HG03280 (cell line): Measurements from ENCODE around the gene MXRA8.
A peak's percentile ranks its signal among the peaks of the same experiment; 100 is the strongest.
"Not testable (repeated sequence)": the region's sequence is repeated elsewhere in the genome, so short reads cannot be mapped to it uniquely, and the experiment has no call there.

Experiments
- ATAC-seq: cut with Tn5 transposase; IDR thresholded peaks from one replicate; pipeline ENCODE4 v1.9.1; 2021; ENCODE audit warnings: mild to moderate bottlenecking, moderate library complexity; ENCODE audit not compliant: unreplicated experiment

Gene MXRA8

DNA sequence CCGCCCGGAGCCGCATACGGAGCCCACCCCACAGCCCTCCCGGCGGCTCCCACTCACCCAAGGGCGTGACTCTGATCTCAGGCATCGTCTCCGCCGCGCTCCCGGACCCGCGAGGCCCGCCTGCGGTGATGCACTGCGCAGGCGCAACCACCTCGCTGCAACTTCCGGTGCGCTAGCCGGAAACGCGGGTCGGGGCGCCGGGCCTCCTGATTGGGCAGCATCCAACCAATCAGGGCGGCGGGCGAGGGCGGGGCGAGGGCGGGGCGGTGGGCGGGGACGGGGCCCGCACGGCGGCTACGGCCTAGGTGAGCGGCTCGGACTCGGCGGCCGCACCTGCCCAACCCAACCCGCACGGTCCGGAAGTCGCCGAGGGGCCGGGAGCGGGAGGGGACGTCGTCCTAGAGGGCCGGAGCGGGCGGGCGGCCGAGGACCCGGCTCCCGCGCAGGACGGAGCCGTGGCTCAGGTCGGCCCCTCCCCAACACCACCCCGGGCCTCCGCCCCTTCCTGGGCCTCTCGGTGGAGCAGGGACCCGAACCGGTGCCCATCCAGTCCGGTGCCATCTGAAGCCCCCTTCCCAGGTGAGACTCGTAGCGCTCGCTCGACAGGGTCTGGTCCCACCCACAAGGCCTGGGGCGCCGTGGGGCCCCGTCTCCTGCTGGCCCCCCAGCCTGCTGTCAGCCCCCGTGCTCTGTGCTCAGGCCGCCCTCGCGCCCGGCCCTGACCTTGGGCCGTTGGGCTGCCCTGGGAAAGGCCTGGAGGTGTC is 33.6 kb downstream of the MXRA8 start, which contains the start of the genes CPTP and INTS11:
CPTP (plus strand) TSS at position 279 of the 764 bp plus-strand sequence. CDS start 2,109 bp downstream, outside the sequence.
INTS11 (minus strand) TSS at position 137 of the 764 bp plus-strand sequence; CDS start at position 85, 52 bp downstream.
- peak; percentile 81 for ATAC-seq

DNA sequence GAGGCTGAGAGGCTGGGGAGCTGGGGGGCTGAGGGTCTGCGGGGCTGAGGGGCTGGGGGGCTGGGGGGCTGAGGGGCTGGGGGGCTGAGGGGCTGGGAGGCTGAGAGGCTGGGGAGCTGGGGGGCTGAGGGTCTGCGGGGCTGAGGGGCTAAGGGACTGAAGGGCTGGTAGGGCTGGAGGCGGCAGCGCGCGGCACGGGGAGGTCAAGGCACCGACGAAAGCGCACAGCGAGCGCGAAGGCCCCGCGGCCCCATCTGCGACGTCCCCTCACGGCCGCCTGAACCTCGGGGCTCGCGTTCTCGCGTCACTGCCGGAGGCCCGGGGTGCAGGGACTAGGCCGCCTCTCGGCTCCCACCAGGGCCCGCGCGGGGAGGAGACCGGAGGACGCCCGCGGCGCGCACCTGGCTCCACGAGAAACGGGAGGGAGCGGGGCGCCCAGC is 34.3 kb downstream of the MXRA8 start:
- peak; percentile 37 for ATAC-seq

DNA sequence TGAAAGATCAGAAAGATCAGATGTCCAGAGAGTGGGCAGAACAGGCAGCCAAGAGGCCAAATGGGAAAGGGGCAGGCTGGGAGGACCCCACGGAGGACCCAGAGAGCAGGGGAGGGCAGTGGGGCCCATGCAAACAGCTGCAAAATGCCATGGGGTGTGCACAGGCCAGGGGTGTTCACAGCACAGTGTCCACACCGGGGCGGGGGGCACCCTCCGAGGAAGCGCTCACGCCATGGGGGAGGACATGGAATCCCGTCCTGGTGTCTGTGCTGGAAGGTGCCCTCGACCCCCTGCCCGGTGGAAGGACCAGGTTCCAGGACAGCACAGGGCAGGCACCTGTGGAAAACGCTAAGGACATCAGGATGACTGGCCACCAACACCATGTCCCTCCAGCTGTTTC is 35.4 kb downstream of the MXRA8 start:
- ATAC-seq = no peak

DNA sequence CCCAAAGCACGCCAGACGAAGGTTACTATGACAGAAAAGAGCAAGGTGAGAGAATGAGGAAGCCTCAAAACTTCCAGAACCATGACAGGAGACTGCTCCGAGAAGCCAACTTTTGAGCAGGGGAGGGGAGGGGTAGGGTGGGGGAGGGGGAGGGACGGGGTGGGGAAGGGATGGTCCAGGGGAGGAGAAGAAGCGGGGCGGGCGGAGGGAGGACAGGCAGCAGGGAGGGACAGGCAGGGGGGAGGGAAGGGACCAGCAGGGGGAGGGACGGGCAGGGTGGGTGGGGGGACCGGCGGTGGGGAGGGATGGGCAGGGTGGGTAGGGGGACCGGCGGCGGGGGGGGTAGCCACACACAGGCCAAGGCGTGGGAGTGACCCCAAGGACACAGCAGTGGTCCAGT is 35.9 kb downstream of the MXRA8 start:
- ATAC-seq = no peak

DNA sequence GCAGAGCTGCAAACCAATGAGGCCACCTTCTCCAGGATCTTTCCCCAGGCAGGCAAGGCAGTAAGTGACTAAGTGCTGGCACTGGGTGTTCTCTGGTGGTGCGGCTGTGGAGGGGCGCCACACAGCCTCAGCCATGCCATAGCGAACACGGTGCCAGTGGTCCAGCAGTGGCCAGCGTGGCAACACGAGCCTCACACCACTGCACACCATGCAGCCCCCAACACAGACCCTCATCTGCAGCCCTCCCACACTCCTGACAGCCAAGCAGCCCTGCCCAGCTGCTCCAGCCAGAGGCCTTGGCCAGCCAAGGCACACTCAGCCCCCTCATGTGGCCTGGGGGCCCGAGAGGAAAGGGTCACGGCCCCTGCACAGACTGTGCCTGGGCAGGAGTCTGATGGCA is 36.9 kb downstream of the MXRA8 start:
- ATAC-seq = no peak

DNA sequence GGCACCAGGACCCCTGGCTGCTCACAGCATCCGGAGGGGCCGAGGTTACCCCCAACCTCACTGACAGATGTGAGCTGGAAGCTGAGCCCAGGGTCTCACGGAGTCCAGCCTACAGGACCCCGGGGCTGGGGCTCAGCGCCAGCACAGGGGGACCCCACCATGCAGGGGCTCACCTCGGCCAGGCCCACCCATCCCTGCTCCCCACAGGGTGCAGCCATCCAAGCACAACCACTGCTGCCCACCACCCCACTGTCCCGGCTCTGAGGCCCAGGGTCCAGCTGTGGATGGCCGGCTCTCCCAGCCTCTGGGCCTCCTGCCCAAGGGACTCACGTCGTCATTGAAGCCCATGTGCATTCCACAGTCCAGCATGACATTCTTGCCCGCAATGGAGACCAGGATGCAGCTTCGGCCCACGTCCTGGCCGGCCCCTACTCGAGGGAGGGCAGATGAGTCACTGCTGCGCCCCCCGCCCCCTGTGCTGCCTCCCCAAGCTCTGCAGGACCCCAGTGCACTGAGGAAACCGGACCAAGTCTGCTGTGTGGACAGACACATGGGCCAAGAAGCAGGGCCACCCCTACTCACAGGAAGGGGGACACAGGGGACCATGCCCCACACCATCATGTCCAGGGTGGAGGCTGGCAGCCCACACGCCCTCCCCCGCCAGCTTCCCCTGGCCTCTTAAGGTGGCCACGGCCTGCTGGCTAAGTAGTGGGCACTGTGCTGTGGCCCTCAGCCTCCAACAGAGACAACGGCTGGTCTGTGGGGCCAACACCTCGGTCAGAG is 37.5 kb downstream of the MXRA8 start:
- ATAC-seq = no peak

DNA sequence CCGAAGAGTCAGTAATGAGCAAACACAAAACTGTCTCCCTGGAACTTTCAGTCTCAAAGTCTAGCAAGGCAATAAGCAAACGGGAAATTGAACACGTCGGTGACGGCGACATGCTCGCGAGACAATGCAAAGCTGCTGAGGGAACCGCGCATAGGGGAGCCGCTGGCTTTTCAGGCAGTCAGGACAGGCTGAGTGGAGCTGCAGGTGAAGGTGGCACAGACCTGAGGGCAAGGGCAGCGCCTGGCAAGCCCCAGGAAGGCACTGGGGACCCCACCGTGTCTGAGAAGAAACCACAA is 38.8 kb downstream of the MXRA8 start:
- ATAC-seq = no peak

DNA sequence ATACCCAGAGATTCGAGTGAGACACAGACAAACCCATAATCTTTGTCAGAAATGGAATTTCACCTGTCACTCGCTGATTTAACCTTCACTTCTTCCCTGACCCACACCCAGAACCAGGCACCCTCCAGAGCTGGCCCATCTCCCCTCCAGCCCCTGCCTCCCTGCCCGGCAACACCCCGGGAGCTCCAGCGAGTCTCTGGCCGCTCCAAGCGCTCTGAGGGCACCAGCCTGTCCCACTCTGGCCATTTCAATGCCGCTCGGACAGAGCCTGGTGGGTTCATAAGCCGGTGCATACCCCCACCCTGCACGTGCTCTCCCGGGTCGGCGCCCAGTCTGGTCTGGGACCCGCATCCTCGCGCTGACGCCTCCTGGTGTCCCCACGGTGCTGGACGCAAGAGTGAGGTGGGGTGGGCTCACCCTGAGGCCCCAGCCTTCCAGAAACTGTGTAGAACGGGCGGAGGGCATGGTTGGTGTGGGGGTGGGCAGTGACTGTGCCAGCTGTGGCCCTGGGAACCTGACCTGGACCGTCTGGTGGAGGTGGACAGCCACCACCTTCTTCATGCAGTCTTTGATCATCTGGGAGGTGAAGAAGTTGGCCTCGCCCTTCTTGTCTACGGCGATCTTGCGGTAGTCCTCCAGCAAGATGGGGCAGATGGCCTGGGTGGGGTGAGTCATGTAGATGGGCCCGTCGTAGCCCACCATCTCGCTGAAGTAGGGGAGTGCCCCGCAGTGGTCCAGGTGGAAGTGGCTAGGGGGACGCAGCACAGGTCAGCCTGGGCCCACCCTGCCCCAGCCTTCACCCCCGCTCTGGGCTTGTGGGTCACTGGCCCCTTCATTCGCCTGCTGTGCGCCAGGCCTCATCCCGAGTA is 39.3 kb downstream of the MXRA8 start:
- ATAC-seq = no peak

DNA sequence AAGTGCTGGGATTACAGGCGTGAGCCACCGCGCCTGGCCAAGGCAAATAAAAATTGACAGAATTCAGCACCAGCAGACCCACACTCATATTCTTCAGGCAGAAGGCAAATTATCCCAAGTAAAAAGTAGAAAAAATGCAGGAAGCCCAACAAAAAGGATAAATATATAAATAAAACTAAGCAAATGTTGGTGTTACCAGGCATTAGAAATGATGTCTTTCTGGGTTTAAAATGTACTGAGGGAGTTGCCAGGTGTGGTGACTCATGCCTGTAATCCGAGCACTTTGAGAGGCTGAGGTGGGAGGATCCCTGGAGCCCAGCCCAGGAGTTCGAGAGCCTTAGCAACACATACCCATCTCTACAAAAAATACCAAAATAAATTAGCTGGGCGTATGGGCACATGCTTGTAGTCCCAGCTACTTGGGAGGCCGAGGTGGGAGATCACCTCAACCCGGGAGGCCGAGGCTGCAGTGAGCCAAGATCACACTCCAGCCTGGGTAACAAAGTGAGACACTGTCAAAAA is 40.2 kb downstream of the MXRA8 start:
- ATAC-seq = no peak

DNA sequence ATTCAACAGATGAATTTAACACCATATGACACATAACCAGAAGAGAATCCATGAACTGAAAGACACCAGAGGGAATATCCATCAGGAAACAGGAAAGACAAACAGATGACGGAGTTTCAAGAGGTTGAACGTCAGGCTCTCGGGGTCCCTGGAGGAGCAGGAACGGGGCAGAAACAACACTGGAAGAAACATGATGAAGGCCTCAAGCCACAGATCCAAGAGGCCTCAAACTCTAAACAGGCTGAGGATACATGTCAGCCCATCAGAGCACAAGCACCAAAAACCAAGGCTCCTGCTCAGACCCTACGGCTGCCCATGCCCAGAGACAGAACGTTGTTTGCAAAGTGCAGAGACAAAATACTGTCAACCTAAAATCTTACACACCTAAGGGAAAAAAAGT is 40.9 kb downstream of the MXRA8 start:
- ATAC-seq = no peak

DNA sequence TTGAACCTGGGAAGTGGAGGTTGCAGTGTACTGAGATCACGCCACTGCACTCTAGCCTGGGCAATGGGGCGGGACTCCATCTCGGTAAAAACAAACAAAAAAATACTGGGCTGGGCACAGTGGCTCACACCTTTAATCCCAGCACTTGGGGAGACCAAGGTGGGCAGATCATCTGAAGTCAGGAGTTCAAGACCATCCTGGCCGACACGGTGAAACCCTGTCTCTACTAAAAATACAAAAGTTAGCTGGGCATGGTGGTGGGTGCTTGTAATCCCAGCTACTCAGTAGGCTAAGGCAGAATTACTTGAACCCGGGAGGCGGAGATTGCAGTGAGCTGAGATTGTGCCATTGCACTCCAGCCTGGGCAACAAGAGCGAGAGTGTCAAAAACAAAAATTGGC is 42.2 kb downstream of the MXRA8 start:
- not testable (repeated sequence) for ATAC-seq

DNA sequence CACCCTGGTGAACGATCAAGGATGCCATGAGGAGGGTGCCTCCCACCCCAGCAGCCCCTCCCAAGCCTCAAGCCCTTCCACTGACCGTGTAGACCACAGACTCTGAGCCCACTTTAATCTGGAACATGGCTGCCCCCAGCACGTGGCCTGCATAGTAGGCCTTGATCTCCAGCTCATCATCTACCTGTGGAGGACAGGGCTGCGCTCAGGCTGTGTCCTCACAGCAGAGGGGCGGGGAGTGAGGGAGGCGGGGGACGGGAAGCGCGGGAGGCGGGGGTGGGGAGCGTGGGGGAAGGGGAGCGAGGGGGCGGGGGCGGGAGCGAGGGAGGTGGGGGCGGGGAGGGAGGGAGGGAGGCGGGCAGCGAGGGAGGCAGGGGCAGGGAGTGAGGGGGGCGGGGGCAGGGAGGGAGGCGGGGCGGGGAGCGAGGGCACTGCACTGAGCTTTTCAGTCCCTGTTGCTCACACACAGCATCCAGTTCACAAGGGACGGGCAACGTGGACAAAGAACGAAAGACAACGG is 42.9 kb downstream of the MXRA8 start:
- ATAC-seq = no peak

DNA sequence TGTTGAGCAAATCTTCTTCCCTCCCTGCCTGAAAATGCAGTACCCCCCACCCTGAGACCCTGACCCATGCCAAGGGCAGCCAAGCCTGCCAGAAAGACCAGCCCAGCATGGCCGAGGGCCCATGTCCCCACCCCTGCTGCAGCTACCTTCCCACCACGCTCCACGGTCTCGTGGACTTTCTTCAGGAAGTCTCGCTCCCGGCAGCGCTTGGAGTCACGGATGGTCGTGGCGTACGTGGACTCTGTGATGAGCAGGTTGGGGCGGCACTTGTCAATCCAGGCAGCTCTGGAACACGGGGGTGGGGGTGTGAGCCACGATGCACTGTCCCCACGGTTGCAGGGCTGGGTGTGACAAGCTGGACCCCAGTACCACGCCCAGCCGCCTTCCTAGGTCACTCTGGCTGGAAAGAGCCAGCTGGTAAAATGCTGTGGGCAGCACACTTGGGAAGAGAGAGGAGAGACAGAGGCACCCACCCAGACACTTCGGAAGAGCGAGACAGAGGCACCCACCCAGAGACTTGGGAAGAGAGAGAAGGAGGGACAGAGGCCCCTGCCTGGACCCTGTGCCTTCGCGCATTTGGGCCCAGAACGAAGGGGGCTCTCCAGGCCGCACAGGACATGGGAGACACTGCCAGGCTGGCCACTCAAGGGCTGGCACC is 43.5 kb downstream of the MXRA8 start:
- no peak for ATAC-seq

DNA sequence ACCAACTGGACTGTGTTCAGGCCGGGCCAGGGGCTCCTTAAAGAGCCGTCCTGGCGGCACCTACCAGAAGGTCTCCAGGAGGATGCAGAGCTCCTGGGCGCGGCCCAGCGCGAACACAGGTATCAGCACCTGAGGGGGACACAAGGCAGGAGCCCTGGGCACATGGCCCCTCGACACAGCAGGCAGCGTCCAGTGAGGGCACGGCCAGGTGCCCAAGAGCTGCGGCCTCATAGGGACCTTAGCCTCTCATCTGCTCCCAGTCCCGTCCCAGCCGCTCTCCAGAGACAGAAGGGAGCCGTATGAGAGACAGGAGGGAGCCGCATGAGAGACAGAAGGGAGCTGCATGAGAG is 44.1 kb downstream of the MXRA8 start:
- no peak for ATAC-seq

DNA sequence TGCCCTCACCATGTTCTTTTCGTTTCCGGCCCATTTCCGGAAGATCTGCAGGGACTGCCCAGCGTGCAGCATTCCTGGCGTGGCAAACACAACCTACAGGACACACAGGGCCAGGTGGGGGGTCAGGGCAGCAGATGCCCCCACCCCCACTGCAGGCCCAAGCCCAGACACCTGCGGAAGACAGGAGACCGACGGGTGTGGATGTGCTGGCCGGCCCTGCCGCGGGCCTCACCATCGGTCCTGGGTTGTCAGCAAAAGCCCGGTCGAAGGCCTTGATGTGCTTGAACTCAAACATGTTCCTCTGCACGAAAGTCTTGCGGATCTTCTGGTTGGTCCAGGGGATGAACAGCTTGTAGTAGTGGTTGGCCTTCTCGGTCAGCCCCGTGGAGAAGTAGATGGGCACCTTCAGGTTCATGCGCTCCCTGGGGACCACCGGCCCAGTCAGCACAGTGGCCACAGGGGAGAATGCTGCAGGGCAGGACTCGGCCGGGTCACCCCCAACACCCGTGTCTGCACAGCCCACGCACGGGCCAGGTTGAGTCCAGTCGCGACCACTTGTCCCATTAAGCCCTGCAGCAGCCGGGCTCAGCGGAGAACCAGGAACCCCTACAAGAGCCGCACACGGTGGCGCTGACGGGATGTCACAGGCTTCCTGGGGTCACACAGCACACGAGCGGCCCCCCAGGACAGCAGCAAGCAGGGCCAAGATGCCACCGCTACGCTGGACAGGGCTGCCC is 44.7 kb downstream of the MXRA8 start:
- ATAC-seq = no peak

DNA sequence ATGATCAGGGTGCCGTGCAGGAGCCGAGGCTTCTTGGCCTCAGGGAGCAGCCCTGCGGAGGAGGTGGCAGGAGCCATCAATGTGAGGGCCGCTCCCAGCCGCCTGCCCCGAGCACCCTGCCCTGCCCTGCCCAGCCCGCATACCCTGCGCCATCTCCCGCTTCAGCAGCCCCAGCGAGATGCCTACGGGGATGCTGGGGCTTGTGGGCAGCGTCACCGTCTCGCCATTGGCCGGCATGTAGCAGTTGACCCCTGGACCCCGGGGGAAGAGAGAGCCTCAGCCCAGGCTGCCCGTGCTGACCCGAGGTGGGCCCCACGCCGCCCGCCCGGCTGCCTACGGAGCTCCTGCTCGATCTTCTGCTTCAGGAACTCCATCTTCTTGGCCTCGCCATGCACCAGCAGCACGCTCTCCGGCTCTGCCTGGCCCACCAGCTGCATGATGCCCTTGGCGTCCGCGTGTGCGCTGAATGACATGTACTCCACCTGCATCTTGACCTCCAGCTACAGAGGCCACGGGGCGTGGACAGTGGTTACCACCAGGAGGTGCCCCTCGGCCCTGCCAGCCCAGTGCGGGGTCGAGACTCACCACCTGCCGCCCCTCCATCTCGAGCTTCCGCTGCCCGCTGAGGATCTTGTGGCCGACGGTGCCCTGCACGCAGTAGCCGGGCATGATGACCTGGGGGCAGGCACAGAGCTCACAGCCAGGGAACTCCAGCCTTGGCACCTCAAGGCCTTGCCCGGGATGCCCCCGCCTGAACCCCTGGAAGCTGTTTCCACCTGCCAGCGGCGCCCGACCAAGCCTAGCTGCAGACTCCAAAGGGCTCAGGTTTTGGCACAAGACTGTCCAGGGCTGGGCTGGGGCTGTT is 45.7 kb downstream of the MXRA8 start:
- ATAC-seq = no peak

DNA sequence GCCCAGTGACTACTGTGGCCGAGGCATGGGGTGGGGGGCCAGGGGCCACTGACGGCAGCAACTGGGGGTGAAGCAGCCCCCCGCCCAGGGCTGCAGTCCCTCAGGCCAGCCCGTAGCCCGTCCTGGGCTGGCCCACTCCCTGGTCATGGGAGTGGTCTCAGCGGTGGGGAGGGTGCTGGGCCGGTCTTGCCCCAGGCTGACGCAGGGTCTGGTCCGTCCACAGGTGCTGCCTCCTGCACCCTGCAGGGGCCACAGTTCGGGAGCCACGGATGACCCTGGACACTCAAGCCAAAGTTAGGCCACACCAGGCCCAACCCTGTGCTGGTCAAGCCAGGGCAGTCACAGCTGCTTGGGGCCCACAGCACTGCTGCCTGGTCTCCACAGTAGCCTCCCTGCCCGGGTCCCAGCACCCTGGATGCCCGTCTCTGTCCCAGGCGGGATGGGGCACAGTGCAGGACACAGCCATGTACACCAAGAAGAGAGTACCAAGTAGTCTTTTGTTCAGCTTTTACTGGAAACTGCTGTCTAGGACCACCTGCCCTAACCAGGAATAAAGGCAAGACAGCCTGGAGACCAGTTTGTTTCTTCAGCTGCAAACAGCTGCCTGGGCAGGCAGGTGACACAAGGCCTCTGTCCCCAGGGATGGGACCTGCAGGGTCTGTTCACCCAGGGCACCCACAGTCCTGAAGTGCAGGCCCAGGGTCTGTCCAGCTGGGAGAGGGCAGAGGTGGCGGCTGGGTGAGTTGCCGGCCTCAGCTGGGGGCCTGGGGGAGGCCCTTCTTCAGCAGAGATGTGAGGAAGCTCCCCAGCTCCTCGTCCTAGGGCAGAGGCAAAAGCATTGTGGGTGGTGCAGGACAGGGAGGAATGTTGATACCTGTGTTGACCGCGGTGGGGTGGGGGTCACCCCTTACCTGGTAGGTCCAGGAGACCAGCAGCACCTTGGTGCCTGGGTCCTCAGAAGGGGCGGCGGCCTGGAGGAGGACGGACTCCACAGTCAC is 46.9 kb downstream of the MXRA8 start:
- no peak for ATAC-seq
